Hepatocyte (in vitro differentiated cells): Measurements from ENCODE around the gene ESR1.

Source experiments
- EZH2 ChIP-seq: fragments of 200-600 bp; sonication (generic); IDR thresholded peaks from 2 replicates; pipeline ENCODE4 v1.6.1; 2016; ENCODE audit warnings: antibody characterized with exemption, mild to moderate bottlenecking, borderline replicate concordance
- TF ChIP-seq, protein P1 (sequence below): fragments of 200-600 bp; sonication (generic); IDR thresholded peaks from 2 replicates; pipeline ENCODE4 v1.5.1; 2016; ENCODE audit warnings: antibody characterized with exemption, mild to moderate bottlenecking; ENCODE audit not compliant: poor library complexity

DNA sequence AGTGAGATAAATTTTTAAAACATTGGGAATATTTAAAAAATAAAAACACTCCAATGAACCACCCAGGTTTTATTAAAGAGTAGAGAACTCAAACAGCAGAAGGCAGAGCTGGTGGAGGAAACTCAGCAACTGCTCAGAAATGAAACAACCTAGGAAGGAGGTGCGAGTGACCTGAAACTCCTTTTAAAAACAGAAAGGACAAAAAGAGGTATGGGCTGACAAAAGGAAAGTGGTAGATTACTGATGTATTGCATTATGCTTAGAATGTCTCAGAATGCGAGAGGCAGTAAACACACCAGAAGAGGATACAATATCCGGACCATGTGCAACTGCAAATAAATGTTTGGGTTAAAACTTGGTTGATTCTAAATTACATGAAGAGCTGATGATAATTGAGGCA lies 97.6 kb downstream of the ESR1 start:
- TF ChIP-seq, protein P1, sequence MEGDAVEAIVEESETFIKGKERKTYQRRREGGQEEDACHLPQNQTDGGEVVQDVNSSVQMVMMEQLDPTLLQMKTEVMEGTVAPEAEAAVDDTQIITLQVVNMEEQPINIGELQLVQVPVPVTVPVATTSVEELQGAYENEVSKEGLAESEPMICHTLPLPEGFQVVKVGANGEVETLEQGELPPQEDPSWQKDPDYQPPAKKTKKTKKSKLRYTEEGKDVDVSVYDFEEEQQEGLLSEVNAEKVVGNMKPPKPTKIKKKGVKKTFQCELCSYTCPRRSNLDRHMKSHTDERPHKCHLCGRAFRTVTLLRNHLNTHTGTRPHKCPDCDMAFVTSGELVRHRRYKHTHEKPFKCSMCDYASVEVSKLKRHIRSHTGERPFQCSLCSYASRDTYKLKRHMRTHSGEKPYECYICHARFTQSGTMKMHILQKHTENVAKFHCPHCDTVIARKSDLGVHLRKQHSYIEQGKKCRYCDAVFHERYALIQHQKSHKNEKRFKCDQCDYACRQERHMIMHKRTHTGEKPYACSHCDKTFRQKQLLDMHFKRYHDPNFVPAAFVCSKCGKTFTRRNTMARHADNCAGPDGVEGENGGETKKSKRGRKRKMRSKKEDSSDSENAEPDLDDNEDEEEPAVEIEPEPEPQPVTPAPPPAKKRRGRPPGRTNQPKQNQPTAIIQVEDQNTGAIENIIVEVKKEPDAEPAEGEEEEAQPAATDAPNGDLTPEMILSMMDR, result no peak
- TF ChIP-seq EZH2, result no peak
